ENCODE results near the gene FGD5.

FGD5 gene

GRCh38 chr3:14874784-14875183, 56.0 kb downstream of the FGD5 start:
- DNase-seq (ENCODE audit: low read depth, low spot score): no peak

GRCh38 chr3:14875411-14876175, 56.8 kb downstream of the FGD5 start:
- DNase-seq (ENCODE audit: low read depth, low spot score): no peak

- DNase-seq (ENCODE audit: low read depth, low spot score): no peak
Observed at GRCh38 chr3:14876921-14877333, 58.2 kb downstream of the FGD5 start.

- no peak for DNase-seq (ENCODE audit: low read depth, low spot score)
Observed at GRCh38 chr3:14877469-14877868, 58.7 kb downstream of the FGD5 start.

- no peak for DNase-seq (ENCODE audit: low read depth, low spot score)
Observed at GRCh38 chr3:14879211-14879874, 60.6 kb downstream of the FGD5 start.

GRCh38 chr3:14880447-14881106, 61.8 kb downstream of the FGD5 start:
- DNase-seq (ENCODE audit: low read depth, low spot score): no peak

GRCh38 chr3:14883226-14883625, 64.5 kb downstream of the FGD5 start:
- no peak for DNase-seq (ENCODE audit: low read depth, low spot score)

GRCh38 chr3:14884665-14885064, 65.9 kb downstream of the FGD5 start:
- DNase-seq (ENCODE audit: low read depth, low spot score): no peak

GRCh38 chr3:14885307-14885706, 66.5 kb downstream of the FGD5 start:
- no peak for DNase-seq (ENCODE audit: low read depth, low spot score)

- DNase-seq (ENCODE audit: low read depth, low spot score): no peak
Observed at GRCh38 chr3:14886101-14886500, 67.3 kb downstream of the FGD5 start.

GRCh38 chr3:14889205-14889604, 70.4 kb downstream of the FGD5 start:
- DNase-seq (ENCODE audit: low read depth, low spot score): no peak

GRCh38 chr3:14889943-14890342, 71.2 kb downstream of the FGD5 start:
- DNase-seq (ENCODE audit: low read depth, low spot score): no peak

GRCh38 chr3:14890476-14890875, 71.7 kb downstream of the FGD5 start:
- no peak for DNase-seq (ENCODE audit: low read depth, low spot score)

GRCh38 chr3:14891135-14892132, 72.7 kb downstream of the FGD5 start:
- no peak for DNase-seq (ENCODE audit: low read depth, low spot score)

- no peak for DNase-seq (ENCODE audit: low read depth, low spot score)
Observed at GRCh38 chr3:14892226-14892625, 73.5 kb downstream of the FGD5 start.

GRCh38 chr3:14894085-14894484, 75.3 kb downstream of the FGD5 start:
- no peak for DNase-seq (ENCODE audit: low read depth, low spot score)

- DNase-seq (ENCODE audit: low read depth, low spot score): no peak
Observed at GRCh38 chr3:14897266-14897665, 78.5 kb downstream of the FGD5 start.

- no peak for DNase-seq (ENCODE audit: low read depth, low spot score)
Observed at GRCh38 chr3:14898929-14899328, 80.2 kb downstream of the FGD5 start.

GRCh38 chr3:14899993-14900618, 81.3 kb downstream of the FGD5 start:
- DNase-seq (ENCODE audit: low read depth, low spot score): no peak

- no peak for DNase-seq (ENCODE audit: low read depth, low spot score)
Observed at GRCh38 chr3:14900881-14901873, 82.4 kb downstream of the FGD5 start.

Measured in activated naive CD8-positive, alpha-beta T cell treated with anti-CD3 and anti-CD28 coated beads, Interleukin-2, amount 50 U/mL, for 16 hours (primary cell).